Heart left ventricle (tissue), 16 donors: ENCODE data around the gene BFAR. TPM values are rescaled to one million over a fixed set of nuclear protein-coding genes. Genes with fewer than 3 reads are reported as not detected.
"Not testable (repeated sequence)": the region's sequence is repeated elsewhere in the genome, so short reads cannot be mapped to it uniquely, and the experiment has no call there.

ENCODE experiments used
- ATAC-seq, 4 donors: fragments of 200-7000 bp; cut with Tn5 transposase; one replicate each; pipeline ENCODE4 v1.9.1; 2020 to 2022; ENCODE audit warnings: moderate library complexity in 4 of 4, mild to moderate bottlenecking in 3 of 4, moderate number of reproducible peaks in 1 of 4
- DNase-seq, 5 donors: peaks; one replicate each; pipeline ENCODE4 v3.0.0-alpha.2; 2020
- H3K27ac ChIP-seq, 12 donors: fragments of 200-600 bp; sonication (generic) in 4 of 12; one replicate each; pipeline versions ENCODE4 v1.5.0 to v1.8.0; 2016 to 2022; ENCODE audit warnings: mild to moderate bottlenecking in 2 of 12
- H3K27me3 ChIP-seq, 9 donors: fragments of 200-600 bp; sonication (generic) in 2 of 9; one replicate each; pipeline versions ENCODE4 v1.5.1 to v1.8.0; 2016 to 2022; ENCODE audit warnings: mild to moderate bottlenecking in 3 of 9
- H3K36me3 ChIP-seq, 9 donors: fragments of 200-600 bp; sonication (generic) in 2 of 9; one replicate each; pipeline versions ENCODE4 v1.5.0 to v1.8.0; 2018 to 2022; ENCODE audit warnings: mild to moderate bottlenecking in 2 of 9
- H3K4me1 ChIP-seq, 12 donors: fragments of 200-600 bp; sonication (generic) in 4 of 12; one replicate each; pipeline versions ENCODE4 v1.5.0 to v1.8.0; 2016 to 2022; ENCODE audit warnings: mild to moderate bottlenecking in 3 of 12
- H3K4me3 ChIP-seq, 12 donors: fragments of 200-600 bp; sonication (generic) in 4 of 12; one replicate each; pipeline versions ENCODE4 v1.5.0 to v1.8.0; 2017 to 2022; ENCODE audit warnings: mild to moderate bottlenecking in 9 of 12, moderate library complexity in 4 of 12
- H3K9me3 ChIP-seq, 12 donors: fragments of 200-600 bp; sonication (generic) in 4 of 12; one replicate each; pipeline versions ENCODE4 v1.5.0 to v1.8.0; 2016 to 2022; ENCODE audit warnings: mild to moderate bottlenecking in 1 of 12
- POLR2A ChIP-seq, 2 donors: fragments of 450-650 bp; IDR thresholded peaks; one replicate each; pipeline ENCODE4 v1.6.1; 2017; ENCODE audit warnings: antibody characterized with exemption in 2 of 2, mild to moderate bottlenecking in 2 of 2, moderate library complexity in 2 of 2
- WGBS, 4 donors: extraction: QIAGEN DNeasy Blood & Tissue Kit in 2 of 4; methylation state at CpG; one replicate each; pipeline versions ENCODE4 v1.1.5 to v1.1.7; 2013 to 2018; 5-methylcytosine and 5-hydroxymethylcytosine counted together
- intact Hi-C, 10 donors: fragments of 100-400 bp; cut with DNase I; formaldehyde crosslinking; loops; one replicate each; pipeline versions ENCODE4 v1.11.1 to v1.14.2; 2022
- polyA plus RNA-seq, 2 donors: library from polyadenylated mRNA; stranded (reverse); fragments of 200-250 nt; gene quantifications; one replicate each; pipeline ENCODE4 v1.2.3, GENCODE V29; 2013
- total RNA-seq, 9 donors: library from RNA; depleted of rRNA in 2 of 9; stranded (reverse); fragments of >200 nt in 2 of 9; fragmentation: NEBNext Ultra II Directional in 3 of 9; extraction: Animal tissue kit (Norgen Biotek cat#: 25700) in 3 of 9; gene quantifications; one replicate each; pipeline versions ENCODE4 v1.1.0 to v1.2.4, GENCODE V29; 2016 to 2023
- TF ChIP-seq, protein P1 (sequence below), 12 donors: fragments of 200-600 bp; sonication (generic) in 4 of 12; IDR thresholded peaks; one replicate each; pipeline versions ENCODE4 v1.5.0 to v1.8.0; 2018 to 2022; ENCODE audit warnings: antibody characterized with exemption in 12 of 12, mild to moderate bottlenecking in 5 of 12
- donor health status: ischemic (EF 13 %, LVEDD 7.1; RV severe dilation, severe dysfunction).
- donor health status: healthy with polysubstance abuse.
- donor health status: DM: no; HTN: yes; CAD: no.
- donor health status: DM: no; HTN: no; CAD: no.
- donor health status: ischemic (EF 25% LVEDD 6.9; RV normal size, moderate dysfunction).
- donor health status: ischemic (EF 25% LVEDD 5.7; RV mildly dilated, moderate dysfunction).
- donor health status: healthy.
- donor health status: DM: yes; HTN: yes; CAD: no.
- donor health status: ischemic (EF 35%, LVEDD 5.7; RV mildly dilated, moderate dysfunction).
- donor health status: nonischemic (EF 11% LVEDD 7.7; RV severe dilation, severe dysfunction).
- donor health status: DM: yes; HTN: yes; CAD: no.
- donor health status: PGD.
- donor health status: ischemic (EF 29% LVEDD 5.4; RV normal size, mild dysfunction).
- donor health status: nonischemic (EF 23%, LVEDD 6.1; RV moderate dilation, normal function).

Gene BFAR
- total and polyA plus RNA-seq, 11 donors: 21.5 to 52.6 (median 37.2) TPM

- WGBS, 4 donors: 55 to 66% (median 58%) methylated on average over 12 of the region's 12 CpGs
- Histone ChIP-seq H3K27ac (peak overlapping the region in 11 of 12 donors; percentile 77 to 97 (median 92)), H3K4me1 (peaks cover under 1 to 36% (median 21%) of the 10 kb centered on the region in 12 donors), H3K4me3 (peak overlapping the region; percentile 74 to 94 (median 91)), H3K9me3 (no peaks in the 10 kb centered on the region), H3K27me3 (no peaks in the 10 kb centered on the region), H3K36me3 (peaks cover 0 to 49% (median 45%) of the 10 kb centered on the region in 9 donors)
- intact Hi-C loops: loop anchor here in 1 of 10 donors (10.0 kb wide), 1 partner anchor 64 kb away; no protein-coding TSS in a partner anchor
- DNase-seq (no peak), ATAC-seq (no peak)
- no peak for TF ChIP-seq POLR2A (IDR thresholded peaks at IDR 0.05)
- TF ChIP-seq, protein P1, sequence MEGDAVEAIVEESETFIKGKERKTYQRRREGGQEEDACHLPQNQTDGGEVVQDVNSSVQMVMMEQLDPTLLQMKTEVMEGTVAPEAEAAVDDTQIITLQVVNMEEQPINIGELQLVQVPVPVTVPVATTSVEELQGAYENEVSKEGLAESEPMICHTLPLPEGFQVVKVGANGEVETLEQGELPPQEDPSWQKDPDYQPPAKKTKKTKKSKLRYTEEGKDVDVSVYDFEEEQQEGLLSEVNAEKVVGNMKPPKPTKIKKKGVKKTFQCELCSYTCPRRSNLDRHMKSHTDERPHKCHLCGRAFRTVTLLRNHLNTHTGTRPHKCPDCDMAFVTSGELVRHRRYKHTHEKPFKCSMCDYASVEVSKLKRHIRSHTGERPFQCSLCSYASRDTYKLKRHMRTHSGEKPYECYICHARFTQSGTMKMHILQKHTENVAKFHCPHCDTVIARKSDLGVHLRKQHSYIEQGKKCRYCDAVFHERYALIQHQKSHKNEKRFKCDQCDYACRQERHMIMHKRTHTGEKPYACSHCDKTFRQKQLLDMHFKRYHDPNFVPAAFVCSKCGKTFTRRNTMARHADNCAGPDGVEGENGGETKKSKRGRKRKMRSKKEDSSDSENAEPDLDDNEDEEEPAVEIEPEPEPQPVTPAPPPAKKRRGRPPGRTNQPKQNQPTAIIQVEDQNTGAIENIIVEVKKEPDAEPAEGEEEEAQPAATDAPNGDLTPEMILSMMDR (IDR thresholded peaks at IDR 0.05): no peak
Observed at GRCh38 chr16:14628806-14629611, 3.7 kb upstream of the BFAR start.

DNA sequence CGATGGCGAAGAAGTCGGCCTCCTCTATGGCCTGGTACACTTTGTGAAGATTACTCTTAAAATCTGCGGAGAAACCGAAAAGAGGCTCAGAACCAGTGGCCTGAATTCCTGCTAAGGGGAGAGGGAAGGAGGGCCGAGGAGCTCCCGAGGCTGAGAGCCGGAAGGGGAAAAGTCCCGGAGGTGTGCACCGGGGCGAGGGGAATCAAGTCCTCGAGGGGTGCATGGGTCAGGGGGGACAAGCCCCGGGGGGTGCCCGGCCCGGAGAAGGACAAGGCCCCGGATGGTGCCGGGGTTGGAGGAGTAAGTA lies 3.2 kb upstream of the BFAR start:
- TF ChIP-seq, protein P1 (IDR thresholded peaks at IDR 0.05): no peak
- TF ChIP-seq POLR2A (IDR thresholded peaks at IDR 0.05): no peak
- Histone ChIP-seq H3K27me3 (no peaks in the 10 kb centered on the region), H3K4me3 (peak overlapping the region; percentile 74 to 94 (median 91)), H3K36me3 (peaks cover 0 to 43% (median 39%) of the 10 kb centered on the region in 9 donors), H3K4me1 (peaks cover 5 to 42% (median 27%) of the 10 kb centered on the region in 12 donors), H3K27ac (peak overlapping the region; percentile 77 to 97 (median 92)), H3K9me3 (no peaks in the 10 kb centered on the region)
- 2 to 4% (median 3%) methylated on average over 16 to 17 of the region's 17 CpGs for WGBS, 4 donors
- DNase-seq: peak in 2 of 5 donors; percentile 28 to 29
- intact Hi-C loops: loop anchor here in 1 of 10 donors (10.0 kb wide), 1 partner anchor 65 kb away; no protein-coding TSS in a partner anchor
- no peak for ATAC-seq

DNA sequence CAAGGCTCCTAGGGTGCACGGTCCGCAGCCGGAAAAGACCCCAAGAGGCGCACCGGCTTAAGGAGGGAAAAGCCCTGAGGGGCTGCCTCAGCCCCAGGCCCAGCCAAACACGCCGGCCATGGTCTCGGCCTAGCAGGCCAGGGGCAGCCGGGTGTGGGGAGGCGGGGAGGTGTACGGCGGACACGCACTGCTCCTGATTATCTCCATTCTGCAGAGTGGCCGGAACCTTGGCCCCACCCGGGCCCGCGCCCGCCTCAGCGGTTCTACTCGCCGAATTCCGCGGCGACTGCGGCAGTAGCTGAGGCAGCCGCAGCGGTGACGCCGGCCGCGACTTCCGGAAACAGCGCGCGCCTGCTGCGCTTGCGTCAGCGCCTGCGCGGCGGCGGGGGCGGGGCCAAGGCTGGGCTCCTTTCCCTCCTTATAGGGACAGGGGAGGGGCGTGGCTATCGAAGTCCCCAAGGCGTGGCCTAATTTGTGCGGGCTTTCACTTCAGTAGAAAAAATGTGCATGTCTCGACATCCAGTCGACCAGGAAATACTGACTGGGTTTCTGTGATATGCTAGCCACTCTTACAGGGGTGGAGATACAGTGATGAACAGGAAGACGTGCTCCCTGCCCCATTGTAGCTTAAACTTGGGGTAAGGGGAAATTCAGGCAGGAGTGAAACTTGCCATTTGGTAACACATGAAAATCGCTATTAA lies 2.7 kb upstream of the BFAR start, which contains the start of gene PARN:
TSS of gene PARN (minus strand) at position 342 of the 701 bp plus-strand sequence. CDS start at position 207, 135 bp downstream.
- ATAC-seq (peak; percentile 61 to 87 (median 78)), DNase-seq (peak; percentile 97 to 98 (median 97))
- peaks cover 5 to 47% (median 32%) of the 10 kb centered on the region in 12 donors for H3K4me1 ChIP-seq
- TF ChIP-seq, protein P1 (IDR thresholded peaks at IDR 0.05): no peak
- TF ChIP-seq POLR2A (IDR thresholded peaks at IDR 0.05): peak; percentile 83 to 95
- intact Hi-C loops: loop anchor here in 1 of 10 donors (10.0 kb wide), 1 partner anchor 65 kb away; no protein-coding TSS in a partner anchor
- 1 to 2% (median 1%) methylated on average over 26 to 51 of the region's 51 CpGs for WGBS, 4 donors
- H3K9me3 ChIP-seq: no peaks in the 10 kb centered on the region
- H3K27ac ChIP-seq: peak within 1 kb of the TSS; percentile 77 to 97 (median 92)
- peaks cover 0 to 39% (median 36%) of the 10 kb centered on the region in 9 donors for H3K36me3 ChIP-seq
- peak within 1 kb of the TSS; percentile 74 to 94 (median 91) for H3K4me3 ChIP-seq
- H3K27me3 ChIP-seq: no peaks in the 10 kb centered on the region

DNA sequence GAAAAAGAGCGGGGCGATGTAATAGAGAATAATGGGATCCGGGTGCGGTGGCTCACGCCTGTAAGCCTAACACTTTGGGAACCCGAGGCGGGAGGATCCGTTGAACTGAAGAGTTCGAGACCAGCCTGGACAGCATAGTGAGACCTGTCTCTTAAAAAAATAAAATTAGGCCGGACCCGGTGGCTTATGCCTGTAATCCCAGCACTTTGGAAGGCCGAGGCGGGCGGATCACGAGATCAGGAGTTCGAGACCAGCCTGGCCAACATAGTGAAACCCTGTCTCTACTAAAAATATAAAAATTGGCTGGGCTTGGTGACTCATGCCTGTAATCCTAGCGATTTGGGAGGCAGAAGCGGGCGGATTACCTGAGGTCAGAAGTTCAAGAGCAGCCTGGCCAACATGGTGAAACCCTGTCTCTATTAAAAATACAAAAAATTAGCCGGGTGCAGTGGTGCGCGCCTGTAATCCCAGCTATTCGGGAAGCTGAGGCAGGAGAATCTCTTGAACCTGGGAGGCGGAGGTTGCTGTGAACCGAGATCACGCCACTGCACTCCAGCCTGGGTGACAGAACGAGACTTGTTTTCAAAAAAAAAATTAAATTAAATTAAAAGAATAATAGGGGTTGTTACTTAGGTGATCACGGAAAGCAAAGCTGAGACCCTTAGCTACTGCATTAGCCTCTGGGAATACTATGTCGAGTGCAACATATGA lies 2.0 kb upstream of the BFAR start:
- intact Hi-C loops, ATAC-seq, H3K9me3 ChIP-seq, H3K27me3 ChIP-seq: not testable (repeated sequence)
- Histone ChIP-seq H3K4me3 (peak overlapping the region in 11 of 12 donors; percentile 77 to 94 (median 92)), H3K36me3 (peaks cover 0 to 36% (median 29%) of the 10 kb centered on the region in 9 donors), H3K27ac (peak overlapping the region; percentile 21 to 97 (median 92)), H3K4me1 (peaks cover 5 to 53% (median 34%) of the 10 kb centered on the region in 12 donors)
- WGBS, 4 donors: 83 to 88% (median 86%) methylated on average over 29 of the region's 29 CpGs
- peak in 1 of 5 donors; percentile 29 for DNase-seq
